KG1 (cell line): ENCODE measurements around the gene SPRYD3.

ENCODE experiments used
- DNase-seq: peaks from one replicate; lab custom pipeline; 2025; lab: John Stamatoyannopoulos, UW

SPRYD3 gene

DNA sequence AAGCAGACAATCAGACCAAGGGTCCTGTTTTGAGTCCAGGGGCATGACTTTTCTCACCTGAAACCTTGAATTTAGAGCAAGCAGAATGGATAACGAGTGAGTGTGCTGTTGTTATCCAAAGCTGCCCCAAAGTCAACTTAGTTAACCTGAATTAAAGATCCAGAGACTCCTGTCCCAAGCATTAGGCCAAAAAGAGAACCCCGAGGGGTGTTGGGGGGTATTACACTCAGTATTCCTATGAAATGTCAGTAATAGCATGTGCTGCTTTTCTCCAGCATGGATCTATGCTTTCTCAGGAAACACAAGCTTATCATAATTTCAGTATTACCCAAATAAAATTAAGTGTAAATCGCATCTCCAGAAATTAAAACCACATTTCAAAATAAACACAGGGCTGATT lies 53.9 kb downstream of the SPRYD3 start:
- no peak for DNase-seq

DNA sequence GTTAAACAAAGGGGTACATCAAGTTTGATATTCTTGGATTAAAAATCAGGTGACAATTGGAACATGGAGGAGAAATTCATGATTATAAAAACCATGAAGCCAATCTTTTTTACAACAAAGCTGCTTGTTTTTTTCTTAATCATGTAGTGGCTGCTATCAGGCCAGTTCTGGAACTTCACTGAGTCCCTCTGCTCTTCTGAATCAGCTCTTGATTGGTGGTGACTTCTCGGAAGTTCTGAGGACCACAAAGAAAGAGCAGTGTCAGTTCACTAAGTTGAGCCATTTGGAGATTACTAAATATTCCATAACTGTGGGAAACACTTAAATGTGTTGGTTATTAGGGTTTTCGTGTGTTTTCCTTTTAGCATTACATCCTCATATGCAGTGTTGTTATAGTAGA lies 64.5 kb downstream of the SPRYD3 start:
- DNase-seq = no peak
